DMS79 (cell line): ENCODE results near the gene ERC2.

ENCODE experiments used
- DNase-seq: peaks from one replicate; lab custom pipeline; 2025; lab: John Stamatoyannopoulos, UW

ERC2 gene

DNA sequence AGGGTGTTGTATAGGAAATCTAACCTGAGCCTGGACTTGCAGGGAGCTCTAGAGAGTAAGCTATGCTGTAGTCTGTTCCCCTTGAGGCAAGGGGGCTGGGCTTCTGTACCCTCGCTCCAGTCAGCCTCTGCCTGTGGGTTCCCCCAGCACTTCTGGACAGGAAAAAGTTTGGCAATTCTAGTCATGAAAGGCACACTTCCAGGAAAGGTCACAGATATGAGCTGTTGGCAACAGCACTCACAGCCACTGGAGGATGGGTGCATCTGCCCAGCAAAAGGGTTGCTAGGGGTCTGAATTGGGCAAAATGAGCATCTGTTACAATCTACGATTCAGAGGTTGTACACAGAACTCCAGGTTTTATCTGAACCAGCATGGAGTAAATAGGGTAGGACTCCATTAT, 281.2 kb downstream of the ERC2 start:
- DNase-seq = no peak

DNA sequence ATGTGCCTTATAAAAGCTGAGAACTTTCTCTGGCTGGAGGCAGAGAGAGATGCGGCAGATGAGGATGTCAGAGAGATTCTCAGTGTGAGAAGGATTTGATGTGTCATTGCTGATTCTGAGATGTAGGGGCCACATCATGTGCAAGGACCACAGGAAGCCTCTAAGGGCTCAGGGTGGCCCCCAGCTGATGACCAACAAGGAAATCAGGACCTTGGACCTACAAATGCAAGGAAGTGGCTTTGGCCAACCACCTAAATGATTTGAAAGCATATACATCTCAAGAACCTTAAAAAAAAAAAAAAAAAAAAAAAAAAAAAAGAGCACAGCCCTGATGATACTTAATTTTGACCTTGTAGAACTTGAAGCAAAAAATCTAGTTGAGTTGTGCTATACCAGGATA, 282.4 kb downstream of the ERC2 start:
- DNase-seq = no peak

DNA sequence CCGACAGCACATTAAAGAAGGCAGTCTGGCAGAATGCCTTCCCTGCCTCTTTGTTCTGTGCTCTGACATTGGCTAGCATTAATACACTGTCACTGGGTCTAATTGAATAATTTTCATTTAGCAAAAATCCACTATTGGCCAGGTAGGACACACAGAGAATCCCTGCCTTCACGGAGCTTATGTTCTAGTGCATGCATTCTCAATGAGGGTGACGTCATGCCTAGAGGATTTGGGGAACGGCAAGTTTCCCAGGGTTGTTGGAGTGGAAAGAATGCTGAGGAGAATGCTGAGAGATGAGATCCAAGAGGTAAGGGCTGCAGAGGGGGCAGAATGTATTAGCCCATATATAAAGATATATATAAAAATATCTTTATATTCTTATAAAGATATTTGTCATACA, 284.7 kb downstream of the ERC2 start:
- no peak for DNase-seq

DNA sequence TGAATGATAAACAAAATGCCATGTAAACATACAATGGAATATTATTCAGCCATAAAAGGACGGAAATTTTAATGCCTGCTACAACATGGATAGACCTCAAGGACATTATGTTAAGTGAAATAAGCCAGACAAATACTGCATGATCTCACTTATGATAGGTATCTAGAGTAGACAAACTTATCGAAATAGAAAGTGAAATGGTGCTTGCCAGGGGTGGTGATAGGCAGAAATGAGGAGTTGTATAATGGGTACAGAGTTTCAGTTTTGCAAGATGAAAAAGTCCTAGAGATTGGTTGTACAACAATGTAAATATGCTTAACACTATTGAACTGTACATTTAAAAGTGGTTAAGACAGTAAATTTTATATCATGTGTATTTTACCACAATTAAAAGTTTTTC, 287.8 kb downstream of the ERC2 start:
- DNase-seq = no peak

DNA sequence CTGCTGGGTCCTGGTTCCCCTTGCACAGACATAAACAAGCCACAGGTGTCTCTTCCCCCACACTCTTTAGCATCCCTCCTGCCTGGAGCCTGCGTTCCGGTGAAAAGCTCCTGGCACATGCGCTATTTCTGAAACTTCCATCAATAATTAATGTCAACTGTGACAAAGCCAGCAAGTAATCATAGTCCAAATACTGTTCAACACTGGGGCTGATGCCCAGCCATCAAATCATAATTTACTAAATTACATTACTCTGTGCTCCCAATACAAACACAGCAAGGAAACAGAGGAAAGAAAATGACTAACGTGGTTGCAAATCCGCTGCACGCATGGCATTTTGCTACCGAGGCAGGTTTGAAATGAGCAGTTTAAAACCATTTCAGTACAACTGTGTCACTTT, 294.7 kb downstream of the ERC2 start:
- DNase-seq = no peak

DNA sequence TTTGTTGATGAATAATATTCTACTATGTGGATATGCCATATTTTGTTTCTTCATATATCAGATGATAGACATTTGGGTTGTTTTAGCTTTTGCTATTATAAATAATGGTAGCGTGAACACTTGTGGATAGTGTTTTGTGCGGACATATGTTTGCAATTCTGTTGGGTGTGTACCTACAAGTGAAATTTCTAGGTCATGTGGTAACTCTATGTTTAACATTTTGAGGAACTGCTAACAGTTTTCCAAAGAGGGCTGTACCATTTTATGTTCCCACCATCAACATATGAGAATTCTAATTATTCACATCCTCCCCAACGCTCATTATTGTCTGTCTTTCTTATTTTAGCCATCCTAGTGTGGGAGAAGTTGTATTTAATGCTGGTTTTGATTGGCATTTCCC, 303.8 kb downstream of the ERC2 start:
- DNase-seq = no peak

DNA sequence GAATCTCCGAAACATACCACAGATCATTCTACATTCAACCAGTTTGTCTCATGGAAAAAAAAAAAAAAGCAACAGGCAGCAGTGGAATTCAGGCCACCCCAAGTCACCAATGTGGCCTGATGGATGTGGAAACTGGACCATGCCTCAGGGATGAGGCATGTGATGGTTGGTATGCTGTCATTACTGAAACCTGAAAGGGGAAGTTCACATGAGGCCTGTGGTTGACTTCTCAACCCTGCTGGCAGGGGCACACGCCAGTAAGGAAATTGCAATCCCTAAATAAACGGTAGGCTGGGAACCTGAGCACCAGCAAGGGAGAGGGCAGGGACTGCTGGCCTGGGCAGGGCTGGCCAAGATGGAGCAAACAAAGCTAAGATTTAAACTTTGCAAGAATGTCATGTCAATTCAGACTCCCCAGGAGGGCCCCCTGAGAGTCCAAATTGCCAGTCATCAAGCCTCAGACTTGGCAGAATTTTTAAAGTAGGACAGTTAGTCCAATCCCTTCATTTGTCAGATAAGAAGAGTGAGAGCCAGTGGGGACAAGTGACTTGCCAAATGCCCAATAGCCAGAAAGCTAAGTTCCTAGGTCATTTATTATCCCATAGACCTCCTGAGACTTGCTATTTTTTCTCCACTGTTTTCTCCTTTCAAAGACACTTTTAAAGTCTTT, 310.4 kb downstream of the ERC2 start:
- DNase-seq = no peak

DNA sequence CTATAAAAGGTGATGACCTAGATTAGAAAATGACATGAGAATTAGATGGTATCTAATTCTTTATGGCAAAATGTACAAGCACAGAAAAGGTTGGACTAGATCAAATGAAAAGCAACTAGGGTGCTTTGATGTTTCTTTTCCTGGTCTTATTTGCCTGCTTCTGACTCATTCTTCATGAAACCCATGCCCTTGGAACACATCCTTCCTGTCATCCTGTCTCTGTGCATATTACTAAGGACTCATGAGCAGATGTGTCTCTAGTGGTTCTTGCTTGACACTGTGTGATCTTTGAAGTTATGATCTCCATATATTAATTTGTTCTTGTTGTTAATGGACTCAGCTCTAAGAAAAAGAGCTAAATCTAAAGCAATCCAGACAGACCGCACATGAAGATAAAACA, 314.0 kb downstream of the ERC2 start:
- DNase-seq = no peak

DNA sequence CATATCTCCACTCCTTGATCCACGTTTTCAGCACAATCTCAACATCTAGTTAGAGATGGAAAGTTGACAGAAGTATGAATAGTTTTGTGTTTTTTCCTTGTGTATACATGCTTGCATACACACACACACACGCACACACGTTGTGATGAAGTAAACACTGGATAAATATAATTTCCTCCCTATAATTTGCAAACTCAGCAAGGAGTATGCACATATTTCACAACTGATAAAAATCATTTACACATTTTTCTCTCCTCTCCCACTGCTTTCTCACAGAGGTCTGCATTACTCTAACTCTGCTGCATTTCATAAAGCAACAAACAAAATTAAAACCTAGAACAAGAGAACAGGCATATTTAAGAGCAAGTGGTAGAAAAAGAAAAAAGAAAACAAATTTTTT, 320.9 kb downstream of the ERC2 start:
- DNase-seq = no peak

DNA sequence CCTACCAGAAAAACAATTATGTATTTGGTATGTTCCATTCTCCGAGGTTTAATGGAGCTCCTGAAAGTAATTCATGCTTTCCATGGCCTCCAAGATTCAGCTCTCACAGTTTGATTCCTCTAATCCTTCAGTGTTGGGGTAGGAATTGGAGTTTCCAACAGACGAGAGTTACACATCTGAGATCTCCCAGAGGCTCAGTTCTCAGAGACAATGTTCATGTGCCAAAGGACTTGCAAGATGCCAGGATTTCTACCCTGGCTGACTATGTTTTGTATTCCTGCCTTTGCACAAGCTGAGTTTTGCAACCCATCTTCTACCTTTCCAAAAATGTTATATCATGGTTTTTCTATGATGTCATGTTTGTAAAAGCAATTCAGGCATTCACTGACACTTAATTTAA, 322.9 kb downstream of the ERC2 start:
- DNase-seq = no peak

DNA sequence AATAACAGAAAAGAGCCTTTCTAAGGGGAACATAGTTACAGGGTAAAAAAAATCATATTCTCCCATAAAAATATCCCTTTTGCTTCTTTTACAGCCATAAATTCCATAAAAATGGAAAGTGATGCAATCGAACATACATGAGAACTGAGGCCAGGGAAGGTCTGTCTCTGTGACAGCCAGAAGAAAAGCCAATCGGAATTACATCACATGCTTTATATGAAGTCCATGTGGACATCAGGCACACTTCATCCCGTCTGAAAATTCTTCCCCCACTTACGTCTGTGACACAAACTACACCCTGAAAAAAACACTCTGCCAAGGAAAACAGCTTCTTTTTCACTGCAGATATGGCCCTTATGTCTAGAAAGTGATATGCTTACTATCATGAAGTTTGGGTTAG, 323.5 kb downstream of the ERC2 start:
- no peak for DNase-seq

DNA sequence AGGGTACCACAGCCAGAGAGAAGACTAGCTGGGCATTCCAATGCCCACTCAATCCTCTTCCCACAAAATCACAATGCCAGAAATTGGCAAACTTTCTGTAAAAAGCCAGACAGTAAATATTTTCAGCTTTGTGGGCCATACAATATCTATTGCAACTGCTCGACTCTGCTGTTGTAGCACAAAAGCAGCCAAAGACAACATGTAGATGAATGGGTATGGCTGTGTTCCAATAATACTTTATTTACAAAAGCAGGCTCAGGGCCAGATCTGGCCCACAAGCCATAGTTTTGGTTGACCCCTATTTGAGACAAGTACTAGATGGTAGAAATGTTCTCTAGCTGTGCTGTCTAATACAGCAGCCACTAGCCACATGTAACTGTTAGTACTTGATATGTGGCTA, 330.9 kb downstream of the ERC2 start:
- no peak for DNase-seq

DNA sequence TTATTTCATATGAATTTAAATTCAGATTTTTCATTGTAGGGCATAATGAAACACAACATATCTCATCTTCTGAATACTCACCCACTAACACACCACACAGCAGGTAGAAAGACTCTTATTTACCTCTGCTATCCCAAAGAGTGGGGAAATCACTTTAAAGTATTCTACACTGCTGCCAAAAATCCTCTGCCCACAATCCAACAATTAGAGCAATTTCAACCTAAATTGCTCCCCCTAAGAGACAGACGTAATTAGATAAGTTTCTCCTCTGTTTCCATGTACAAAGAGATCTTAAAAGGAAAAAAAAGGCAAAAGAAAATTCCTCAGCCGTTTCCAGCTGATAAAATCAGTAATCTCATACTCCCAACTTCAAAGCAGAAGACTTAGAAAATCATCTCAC, 331.8 kb downstream of the ERC2 start:
- DNase-seq = no peak

DNA sequence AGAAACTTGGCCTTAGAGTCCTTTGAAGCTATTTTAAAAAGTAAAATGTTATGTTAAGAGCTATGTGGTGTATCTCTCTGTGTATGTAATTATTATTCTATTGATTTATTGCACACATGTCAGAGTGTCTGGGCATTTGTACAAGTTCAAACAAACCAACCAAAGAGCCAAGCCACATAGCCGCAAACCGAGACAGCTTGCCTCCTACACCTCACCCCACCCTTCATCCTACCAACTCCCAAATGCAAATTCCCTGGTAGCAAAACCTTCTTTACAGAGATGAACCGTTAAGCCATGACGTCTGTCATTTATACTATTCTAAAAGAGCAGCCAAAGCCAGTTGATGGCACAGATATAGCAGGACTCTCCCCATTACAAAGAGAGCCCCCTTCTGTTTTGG, 332.3 kb downstream of the ERC2 start:
- no peak for DNase-seq

DNA sequence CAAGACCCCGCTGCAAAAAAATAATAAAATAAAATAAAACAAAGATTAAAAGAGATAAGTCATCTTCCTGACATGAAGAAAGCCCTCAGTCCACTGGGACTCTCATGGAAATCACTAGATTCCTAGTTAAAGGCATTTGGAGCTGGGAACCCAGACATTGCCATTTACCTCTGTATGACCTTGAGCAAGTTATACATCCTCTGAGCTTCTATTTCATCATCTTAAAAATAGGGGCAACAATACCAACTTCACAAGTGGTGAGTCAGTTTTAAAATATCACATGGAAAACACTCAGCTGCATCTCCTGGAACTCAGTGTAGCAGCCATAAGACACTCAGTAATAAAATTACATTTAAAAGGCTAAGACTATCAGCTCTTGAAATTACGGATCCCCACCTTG, 334.8 kb downstream of the ERC2 start:
- DNase-seq = no peak

DNA sequence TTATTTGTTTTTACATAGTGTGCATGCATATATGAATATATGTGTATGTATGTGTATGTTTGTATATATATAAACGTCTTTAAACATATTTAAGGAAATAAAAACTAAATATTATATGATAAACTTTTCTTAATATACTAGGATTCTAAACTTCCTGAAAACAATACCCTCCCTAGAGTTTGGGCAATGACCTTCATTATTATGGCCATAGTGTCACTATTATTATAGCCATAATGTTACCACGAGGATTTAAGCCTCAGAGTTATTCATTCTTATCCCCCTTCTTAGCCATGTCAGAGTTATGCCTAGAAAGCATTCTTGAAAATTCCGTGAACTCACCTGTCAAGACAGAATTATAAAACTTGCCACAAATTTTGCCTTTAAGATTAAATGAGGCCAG, 335.5 kb downstream of the ERC2 start:
- DNase-seq = no peak

DNA sequence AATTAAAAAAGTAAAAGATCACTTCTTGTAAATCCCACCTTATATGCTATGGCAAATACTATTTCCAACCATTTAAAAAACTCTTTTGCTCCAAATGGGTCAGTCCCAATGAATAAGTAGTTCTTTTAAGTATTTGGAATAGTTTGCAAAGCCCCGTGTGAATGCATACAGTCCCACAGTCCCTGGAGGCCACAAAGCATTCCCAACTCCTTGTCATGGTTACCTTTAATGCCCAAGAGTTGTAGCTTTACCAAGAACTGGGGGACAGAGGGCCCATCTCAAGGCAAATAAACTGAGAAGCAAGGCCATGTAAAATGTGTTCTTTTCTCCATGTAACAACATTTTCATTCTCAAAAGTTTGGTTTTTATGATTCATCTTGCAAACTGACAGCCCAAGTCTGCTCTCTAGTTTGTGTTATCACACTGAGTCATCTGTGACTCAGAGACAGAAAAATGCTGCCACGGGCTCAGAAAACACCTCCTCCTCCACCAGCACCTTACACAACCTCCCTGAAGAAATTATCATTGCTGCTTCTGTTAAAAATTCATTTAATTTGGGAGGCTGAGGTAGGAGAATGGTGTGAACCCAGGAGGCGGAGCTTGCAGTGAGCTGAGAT, 336.2 kb downstream of the ERC2 start:
- no peak for DNase-seq

DNA sequence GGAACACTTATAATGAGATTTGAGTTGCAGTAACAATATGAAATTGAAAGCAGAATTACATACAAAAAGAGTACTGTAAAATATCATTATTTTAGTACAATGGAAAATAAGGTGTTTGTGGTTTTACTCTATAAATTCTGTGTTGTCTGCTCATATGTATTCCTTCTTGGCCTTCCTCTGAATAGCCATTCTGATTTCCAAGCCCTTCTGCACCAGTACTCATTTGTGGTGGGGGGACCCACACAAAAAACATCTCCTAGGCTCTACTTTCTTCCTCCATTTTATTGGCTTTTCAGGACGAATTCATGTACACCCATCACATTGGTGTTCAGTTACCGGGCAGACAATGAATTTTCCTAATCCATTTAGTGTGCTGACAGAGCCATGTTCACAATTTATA, 338.2 kb downstream of the ERC2 start:
- DNase-seq = no peak

DNA sequence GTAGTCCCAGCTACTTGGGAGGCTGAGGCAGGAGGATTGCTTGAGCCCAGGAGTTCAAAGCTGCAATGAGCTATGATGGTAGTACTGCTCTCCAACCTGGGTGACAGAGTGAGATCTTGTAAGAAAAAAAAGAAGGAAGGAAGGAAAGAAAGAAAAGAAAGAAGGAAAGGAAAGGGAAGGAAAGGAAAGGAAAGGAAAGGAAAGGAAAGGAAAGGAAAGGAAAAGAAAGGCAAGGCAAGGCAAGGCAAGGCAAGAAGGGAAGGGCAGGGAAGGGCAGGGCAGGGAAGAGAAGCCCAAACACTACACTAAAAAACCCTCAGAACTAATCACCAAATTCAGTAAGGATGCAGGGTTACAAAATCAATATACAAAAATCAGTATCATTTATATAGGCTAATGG, 341.6 kb downstream of the ERC2 start:
- no peak for DNase-seq

DNA sequence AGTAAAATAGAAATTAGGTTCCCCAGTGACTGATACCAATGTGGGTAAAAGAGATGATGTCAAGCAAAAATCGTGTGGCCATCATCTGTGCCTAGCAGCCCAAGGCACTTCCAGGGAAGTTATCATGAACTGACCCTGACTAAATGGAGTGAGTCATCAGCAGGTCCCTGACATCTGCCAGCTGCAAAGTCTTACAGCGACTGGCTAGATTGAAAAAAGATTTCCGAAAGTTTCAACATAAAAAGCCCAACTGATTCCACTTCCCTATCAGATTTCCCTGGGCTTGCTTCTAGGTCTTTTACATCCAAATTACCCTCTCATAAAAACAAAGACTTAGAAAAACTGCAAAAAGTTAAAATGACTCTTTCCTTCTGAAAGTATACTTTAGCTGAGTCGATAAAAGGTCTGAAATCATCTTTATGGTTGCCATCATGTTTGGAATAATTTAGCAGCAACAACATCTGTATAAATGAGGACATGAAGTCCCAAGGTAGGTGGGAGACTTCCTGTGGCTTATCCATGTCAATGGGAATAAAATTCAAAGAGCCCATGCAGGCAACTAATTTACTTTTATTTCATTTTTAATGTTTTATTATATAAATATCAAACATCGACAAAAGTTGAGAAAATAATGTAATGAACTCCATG, 342.8 kb downstream of the ERC2 start:
- no peak for DNase-seq

DNA sequence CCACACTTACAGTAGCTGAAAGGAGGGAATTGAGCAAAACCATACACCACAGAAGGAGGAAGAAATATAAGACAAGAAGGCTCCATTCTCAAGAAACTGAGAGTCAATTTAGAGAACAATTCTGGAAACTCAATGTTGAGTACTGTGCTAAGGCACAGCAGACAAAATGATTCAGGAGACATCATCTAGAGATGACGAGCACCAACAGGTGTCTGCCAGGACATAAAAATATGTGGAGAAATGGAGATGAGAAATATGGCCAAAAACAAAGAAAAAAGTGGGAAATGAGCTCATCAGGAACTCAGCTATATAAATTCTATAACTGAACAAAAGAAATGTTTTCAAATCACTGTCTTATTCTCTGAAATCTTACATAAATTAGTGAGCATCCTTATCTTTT, 343.7 kb downstream of the ERC2 start:
- DNase-seq = no peak

DNA sequence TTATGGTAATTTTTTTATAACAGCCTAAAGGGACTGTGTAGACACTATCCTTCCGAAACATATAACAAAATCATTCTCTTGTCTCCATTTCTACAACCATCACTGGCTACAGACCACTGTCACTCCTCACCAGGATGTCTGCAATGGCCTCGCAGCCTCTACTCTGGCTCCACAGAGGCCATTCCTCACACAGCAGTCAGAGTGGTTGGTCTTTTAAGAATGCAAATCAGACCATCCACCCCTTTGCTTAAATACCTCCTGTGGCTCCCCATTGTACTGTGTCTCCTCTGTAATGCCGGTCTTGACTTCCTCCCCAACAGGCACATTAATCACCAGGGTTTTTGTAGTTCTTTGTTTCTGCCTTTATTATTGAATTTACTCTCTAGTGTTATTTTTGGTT, 344.8 kb downstream of the ERC2 start:
- DNase-seq = no peak

DNA sequence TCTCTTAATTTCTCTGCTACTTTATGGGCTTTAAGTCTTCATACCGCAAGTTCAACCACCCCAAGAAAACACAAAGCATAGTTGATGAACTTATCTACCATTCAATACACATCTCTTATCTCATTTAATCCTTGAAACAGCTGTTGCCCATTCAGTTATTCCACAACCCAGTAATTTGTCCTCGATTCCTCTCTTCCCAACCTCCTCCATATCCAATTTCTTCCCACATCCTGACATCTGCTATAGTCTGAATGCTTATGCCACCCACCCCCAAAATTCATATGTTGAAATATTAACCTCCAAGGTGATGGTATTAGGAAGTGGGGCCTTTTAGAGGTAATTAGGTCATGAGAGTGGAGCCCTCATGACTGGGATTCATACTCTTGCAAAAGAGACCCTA, 345.4 kb downstream of the ERC2 start:
- no peak for DNase-seq

DNA sequence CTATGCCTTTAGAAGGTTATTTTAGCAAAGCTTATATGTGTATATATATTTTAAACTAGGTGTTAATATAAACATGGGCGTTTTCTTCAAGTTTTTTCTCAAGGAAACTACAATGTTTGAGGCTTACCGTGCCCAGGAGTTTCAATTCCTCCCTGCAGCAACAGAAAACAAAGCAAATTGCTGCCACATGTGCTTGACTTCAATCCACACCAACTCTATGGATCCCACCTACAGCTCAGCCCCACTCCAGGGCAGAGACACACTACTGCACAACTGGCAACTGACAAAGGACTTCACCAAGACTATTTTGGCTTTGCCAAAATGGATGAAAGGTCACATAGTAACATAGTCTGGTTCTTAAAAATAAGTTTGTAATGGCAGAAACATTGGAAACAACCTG, 346.6 kb downstream of the ERC2 start:
- no peak for DNase-seq
